Activated B cell treated with CpG ODN at 0.5 μM for 24 hours (primary cell): Measurements from ENCODE around the gene FZD7. TPM values are rescaled to one million over a fixed set of nuclear protein-coding genes. Genes with fewer than 3 reads are reported as not detected.

Experiments
- ATAC-seq: fragments of 200-7000 bp; cut with Tn5 transposase; one replicate; pipeline ENCODE4 v1.10.0; 2021; ENCODE audit warnings: low read depth, mild to moderate bottlenecking, moderate library complexity
- CTCF ChIA-PET: fragments of 350-600 bp; sonication (Branson Sonifier 250); formaldehyde crosslinking; loops from one replicate; lab custom pipeline; 2021; ENCODE audit warnings: antibody characterized with exemption; lab: Charles Lee
- POLR2A ChIA-PET: fragments of 350-600 bp; sonication (Branson Sonifier 250); formaldehyde crosslinking; loops from one replicate; lab custom pipeline; 2021; ENCODE audit warnings: antibody characterized with exemption; lab: Charles Lee
- DNase-seq: peaks from one replicate; pipeline ENCODE4 v3.0.0; 2022
- H3K27ac Mint-ChIP-seq: one replicate; pipeline ENCODE4 v1.8.0; 2020; ENCODE audit warnings: mixed read lengths
- H3K27me3 Mint-ChIP-seq: one replicate; pipeline ENCODE4 v1.8.0; 2021; ENCODE audit warnings: mixed read lengths
- H3K36me3 Mint-ChIP-seq: one replicate; pipeline ENCODE4 v1.8.0; 2021; ENCODE audit warnings: low read depth, mixed read lengths
- H3K4me1 Mint-ChIP-seq: one replicate; pipeline ENCODE4 v1.8.0; 2021; ENCODE audit warnings: mixed read lengths
- H3K4me3 Mint-ChIP-seq: one replicate; pipeline ENCODE4 v1.8.0; 2020; ENCODE audit warnings: mild to moderate bottlenecking, mixed read lengths
- H3K9me3 Mint-ChIP-seq: one replicate; pipeline ENCODE4 v1.8.0; 2020; ENCODE audit warnings: mixed read lengths
- intact Hi-C: fragments of 100-400 bp; cut with micrococcal nuclease; formaldehyde crosslinking; loops from one replicate; pipeline ENCODE4 v1.15.1; 2024
- total RNA-seq: library from RNA; stranded (reverse); gene quantifications from 2 replicates; pipeline ENCODE4 v1.2.3, GENCODE V29; 2022
- TF ChIP-seq, protein P1 (sequence below): fragments of 200-600 bp; IDR thresholded peaks from one replicate; pipeline ENCODE4 v1.8.0; 2022; ENCODE audit warnings: antibody characterized with exemption, mild to moderate bottlenecking

FZD7 gene
- total RNA-seq, 1 donor from 2014 or later: 0.33 TPM

DNA sequence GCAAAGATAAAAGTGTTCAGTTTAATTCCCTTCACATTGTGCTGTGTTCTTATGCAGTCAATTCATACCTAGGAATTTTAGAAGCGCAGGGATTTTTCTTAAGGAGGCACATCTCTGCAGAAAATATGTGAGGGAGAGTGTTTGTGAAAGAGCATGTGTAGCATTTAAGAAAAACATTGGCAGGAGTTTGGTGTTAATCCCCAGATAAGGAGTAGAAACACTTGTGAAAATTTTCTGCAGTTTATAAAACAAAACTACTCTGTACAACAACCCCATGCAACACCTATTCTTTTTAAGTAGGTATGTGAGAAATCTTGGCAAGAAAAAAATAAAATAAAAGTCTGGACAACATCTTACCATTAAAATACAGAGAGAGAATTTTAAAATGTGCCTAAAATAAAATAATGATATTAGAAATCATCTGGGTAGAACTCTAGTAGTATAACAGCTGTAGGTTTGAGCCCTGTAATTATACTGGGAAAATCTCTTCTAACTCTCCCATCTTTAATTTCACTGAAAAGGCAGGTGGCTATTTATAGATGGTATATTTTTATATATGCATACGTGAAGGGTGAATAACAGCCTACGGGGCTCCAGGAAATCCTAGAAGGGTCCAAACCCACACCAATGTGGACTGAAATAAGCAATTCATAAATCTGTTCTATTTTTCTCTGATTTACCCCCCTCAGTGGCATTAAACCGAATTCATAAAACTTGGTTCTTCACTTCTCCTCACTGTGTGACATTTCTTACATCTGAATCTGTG lies 6.6 kb downstream of the FZD7 start:
- Mint-ChIP-seq H3K27me3 (peaks cover 43% of the 10 kb centered on the region), H3K27ac (no peak overlapping the region), H3K36me3 (no peaks in the 10 kb centered on the region), H3K4me3 (no peak overlapping the region), H3K9me3 (no peaks in the 10 kb centered on the region), H3K4me1 (no peaks in the 10 kb centered on the region)
- ChIA-PET POLR2A (no interaction called here), CTCF (no interaction called here)
- ATAC-seq: no peak
- intact Hi-C loops: no loop called here
- TF ChIP-seq, protein P1, sequence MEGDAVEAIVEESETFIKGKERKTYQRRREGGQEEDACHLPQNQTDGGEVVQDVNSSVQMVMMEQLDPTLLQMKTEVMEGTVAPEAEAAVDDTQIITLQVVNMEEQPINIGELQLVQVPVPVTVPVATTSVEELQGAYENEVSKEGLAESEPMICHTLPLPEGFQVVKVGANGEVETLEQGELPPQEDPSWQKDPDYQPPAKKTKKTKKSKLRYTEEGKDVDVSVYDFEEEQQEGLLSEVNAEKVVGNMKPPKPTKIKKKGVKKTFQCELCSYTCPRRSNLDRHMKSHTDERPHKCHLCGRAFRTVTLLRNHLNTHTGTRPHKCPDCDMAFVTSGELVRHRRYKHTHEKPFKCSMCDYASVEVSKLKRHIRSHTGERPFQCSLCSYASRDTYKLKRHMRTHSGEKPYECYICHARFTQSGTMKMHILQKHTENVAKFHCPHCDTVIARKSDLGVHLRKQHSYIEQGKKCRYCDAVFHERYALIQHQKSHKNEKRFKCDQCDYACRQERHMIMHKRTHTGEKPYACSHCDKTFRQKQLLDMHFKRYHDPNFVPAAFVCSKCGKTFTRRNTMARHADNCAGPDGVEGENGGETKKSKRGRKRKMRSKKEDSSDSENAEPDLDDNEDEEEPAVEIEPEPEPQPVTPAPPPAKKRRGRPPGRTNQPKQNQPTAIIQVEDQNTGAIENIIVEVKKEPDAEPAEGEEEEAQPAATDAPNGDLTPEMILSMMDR: no peak
- no peak for DNase-seq

DNA sequence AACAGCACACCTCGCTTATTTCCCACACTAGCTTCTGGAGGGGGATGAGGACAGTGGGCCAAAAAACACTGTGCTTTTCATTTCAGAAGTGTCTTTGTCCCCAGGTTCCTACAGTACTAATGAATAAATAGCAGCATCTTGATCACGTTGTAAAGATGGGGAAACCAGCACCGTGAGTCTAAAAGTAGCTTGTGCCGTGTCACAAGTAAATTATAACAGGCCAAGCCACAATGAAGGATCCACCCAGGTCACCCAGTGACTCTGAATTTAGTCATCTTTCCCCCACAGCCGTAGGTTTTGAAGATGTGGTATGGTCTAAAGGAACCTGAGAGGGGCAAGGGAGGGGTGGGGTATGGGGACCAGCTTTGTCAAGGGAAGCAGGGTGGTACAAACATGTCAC lies 8.8 kb downstream of the FZD7 start:
- DNase-seq (no peak), ATAC-seq (no peak)
- Mint-ChIP-seq H3K4me1 (no peaks in the 10 kb centered on the region), H3K36me3 (no peaks in the 10 kb centered on the region), H3K4me3 (no peak overlapping the region), H3K27me3 (peaks cover 59% of the 10 kb centered on the region), H3K27ac (no peak overlapping the region), H3K9me3 (no peaks in the 10 kb centered on the region)
- ChIA-PET POLR2A (no interaction called here), CTCF (no interaction called here)
- intact Hi-C loops: no loop called here
- TF ChIP-seq, protein P1: no peak

DNA sequence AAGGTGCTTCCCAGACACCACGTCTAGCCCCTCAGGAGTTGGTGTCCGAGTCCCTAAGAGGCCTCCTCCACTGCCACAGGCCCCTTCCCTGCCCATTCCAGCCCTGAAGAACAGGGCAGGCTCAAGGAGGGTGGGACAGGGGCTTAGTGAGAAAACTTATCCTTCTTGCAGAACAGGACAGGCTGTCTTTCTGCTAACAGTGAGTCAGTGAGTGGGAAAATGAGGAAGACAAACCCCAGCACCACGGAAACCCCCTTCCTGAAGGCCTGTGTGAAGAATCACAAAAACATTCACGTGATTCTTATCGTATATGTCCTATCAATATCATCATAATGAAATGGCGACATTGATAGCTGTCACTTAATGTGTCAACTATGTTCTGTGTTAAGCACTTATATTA lies 9.8 kb downstream of the FZD7 start:
- POLR2A ChIA-PET: no interaction called here
- Mint-ChIP-seq H3K4me3 (no peak overlapping the region), H3K27me3 (peaks cover 58% of the 10 kb centered on the region), H3K4me1 (no peaks in the 10 kb centered on the region), H3K27ac (no peak overlapping the region), H3K36me3 (no peaks in the 10 kb centered on the region), H3K9me3 (no peaks in the 10 kb centered on the region)
- TF ChIP-seq, protein P1: no peak
- no peak for DNase-seq
- no peak for ATAC-seq
- intact Hi-C loops: no loop called here
- CTCF ChIA-PET: no interaction called here

DNA sequence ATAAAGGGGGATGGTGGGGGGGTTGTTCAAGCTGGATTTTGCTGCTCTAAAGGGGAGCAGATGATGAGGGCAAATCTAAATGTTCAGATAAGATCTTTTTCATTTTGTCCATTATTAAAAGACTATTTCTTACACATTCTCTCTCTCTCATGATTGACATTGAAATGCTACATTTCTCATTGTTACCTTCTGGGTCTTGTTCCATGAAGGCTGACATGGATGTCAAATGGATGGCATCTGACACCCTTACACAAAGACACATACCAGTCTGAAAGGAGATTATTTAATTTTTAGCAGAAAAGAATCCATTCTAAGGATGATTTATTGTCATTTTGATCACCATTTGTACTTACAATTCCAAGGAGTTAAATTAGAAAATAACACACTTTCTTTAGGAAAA lies 11.1 kb downstream of the FZD7 start:
- intact Hi-C loops: no loop called here
- H3K36me3 Mint-ChIP-seq: no peaks in the 10 kb centered on the region
- H3K27me3 Mint-ChIP-seq: peaks cover 52% of the 10 kb centered on the region
- no peak for DNase-seq
- H3K9me3 Mint-ChIP-seq: no peaks in the 10 kb centered on the region
- POLR2A ChIA-PET: no interaction called here
- no peaks in the 10 kb centered on the region for H3K4me1 Mint-ChIP-seq
- H3K27ac Mint-ChIP-seq: no peak overlapping the region
- no peak for ATAC-seq
- no peak overlapping the region for H3K4me3 Mint-ChIP-seq
- CTCF ChIA-PET: no interaction called here
- TF ChIP-seq, protein P1: no peak

DNA sequence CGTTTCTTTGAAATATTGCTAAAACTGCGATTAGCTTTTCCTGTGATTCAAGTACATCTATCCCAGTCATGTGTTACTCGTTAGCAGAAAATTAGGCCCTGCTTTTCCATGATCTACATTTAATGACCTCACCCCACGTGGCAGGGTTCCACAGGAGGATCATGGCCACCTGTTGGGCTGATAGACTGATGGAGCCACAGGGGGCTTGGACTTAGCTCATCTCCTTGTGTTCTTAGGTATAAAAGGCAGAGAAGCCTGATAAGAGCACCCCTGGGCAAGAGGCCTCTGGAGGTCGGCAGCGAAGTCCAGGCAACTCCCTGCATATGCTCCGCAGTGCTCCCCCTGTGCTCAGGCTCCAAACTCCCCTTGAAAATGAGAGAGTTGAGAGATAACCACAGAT lies 12.9 kb downstream of the FZD7 start:
- Mint-ChIP-seq H3K4me3 (no peak overlapping the region), H3K36me3 (no peaks in the 10 kb centered on the region), H3K9me3 (no peaks in the 10 kb centered on the region), H3K4me1 (no peaks in the 10 kb centered on the region), H3K27me3 (peaks cover 40% of the 10 kb centered on the region), H3K27ac (no peak overlapping the region)
- TF ChIP-seq, protein P1: no peak
- intact Hi-C loops: no loop called here
- ChIA-PET POLR2A (no interaction called here), CTCF (no interaction called here)
- ATAC-seq (no peak), DNase-seq (no peak)
